GM19043 (cell line): ENCODE results near the gene WHAMM.
"Not testable (repeated sequence)": the region's sequence is repeated elsewhere in the genome, so short reads cannot be mapped to it uniquely, and the experiment has no call there.

Experiments
- ATAC-seq: cut with Tn5 transposase; IDR thresholded peaks from one replicate; pipeline ENCODE4 v1.9.1; 2021; ENCODE audit warnings: low read depth; ENCODE audit not compliant: unreplicated experiment

Gene WHAMM

DNA sequence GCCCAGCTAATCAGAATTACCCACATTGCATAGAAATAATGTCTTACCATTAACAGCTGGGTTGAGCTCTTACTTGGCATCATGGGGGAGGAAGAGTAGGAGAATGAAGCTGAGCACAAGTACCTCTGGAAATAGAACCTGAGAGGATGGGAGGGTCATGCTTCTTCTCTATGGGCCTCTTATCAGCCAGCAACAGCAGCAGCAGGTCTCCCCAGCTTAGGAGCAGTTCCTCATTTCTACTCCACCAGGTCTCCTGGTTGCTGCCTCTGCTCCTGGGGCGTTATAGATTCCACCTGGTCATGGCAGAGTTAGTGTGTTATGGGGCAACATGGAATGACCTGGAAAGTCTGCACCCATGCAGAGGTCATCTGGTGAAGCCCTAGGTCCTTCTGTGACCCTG lies 6.9 kb upstream of the WHAMM start:
- no peak for ATAC-seq

DNA sequence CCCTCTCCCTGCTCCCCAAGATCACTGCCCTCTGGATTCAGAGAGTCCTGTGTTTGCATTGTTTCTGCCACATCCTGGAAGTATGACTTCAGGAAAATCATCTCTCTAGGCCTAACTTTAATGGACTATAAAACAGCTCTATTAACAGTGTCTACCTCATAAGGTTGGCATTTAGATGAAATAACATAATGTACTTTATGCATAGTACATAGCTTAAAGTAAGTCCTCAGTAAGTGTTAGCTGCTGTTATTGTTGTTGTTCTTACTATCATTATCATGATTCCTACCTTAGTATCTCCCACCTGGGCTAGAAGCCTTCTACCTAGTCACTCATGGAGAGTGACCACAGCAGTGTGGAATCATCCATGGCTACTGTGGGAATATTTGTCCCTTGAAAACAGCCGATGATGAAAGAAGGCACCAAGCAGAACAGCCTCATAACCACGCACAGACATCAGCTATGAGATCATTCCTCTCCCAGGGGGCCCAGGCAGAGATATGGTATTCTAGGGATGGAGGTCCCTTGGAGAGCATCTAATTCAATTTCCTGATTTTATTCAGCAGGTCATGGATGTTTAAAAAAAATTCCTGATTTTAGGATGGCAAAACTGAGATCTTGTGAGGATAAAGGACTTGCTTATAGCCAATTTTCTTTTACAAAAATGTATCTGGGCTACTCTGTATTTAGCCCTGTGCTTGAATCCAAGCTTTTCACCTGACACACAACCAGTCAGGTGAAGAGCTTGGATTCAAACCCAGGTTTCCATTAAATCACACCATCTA lies 5.4 kb upstream of the WHAMM start:
- ATAC-seq = no peak

DNA sequence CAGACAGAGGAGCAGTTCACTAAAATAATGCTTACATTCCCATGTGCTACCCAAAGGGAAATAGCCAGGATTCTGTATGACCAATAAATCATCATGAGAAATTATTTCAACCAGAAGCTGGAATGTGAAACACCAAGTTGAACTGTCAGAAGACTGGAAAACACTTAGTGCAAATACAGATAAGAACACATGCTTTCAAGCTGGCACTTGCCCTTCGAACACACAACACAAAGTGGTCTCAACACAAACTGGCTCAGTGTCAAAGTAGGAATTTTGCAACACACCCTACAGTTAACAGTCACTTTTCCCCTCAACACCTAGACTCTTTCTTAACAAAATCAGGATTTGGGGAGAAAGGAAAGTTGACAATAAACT lies 4.9 kb upstream of the WHAMM start:
- no peak for ATAC-seq

DNA sequence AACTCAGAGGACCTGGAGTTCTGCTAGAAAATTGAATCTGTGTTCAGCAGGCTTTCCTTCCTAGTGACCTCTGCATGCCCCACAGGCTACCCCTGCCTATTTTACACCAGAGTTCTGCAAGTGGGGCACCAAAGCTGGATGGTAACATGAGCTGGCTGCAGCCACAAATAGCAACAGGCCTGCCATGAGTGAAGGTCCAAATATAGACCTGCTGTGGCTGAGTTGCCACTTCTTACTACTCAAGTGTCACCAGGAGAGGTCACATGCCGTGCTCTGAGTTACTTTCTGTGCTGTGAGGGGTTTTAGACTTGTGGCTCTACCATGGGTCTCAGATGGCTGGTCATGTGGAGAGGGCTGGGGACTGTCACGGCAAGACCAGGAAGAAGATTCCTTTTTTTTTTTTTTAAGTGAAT lies 3.4 kb upstream of the WHAMM start, which contains the start of gene FSD2:
Gene FSD2, minus strand, starts transcription at position 76 of the 413 bp plus-strand sequence. CDS start 18,679 bp downstream, outside the sequence.
- ATAC-seq = peak; percentile 56

DNA sequence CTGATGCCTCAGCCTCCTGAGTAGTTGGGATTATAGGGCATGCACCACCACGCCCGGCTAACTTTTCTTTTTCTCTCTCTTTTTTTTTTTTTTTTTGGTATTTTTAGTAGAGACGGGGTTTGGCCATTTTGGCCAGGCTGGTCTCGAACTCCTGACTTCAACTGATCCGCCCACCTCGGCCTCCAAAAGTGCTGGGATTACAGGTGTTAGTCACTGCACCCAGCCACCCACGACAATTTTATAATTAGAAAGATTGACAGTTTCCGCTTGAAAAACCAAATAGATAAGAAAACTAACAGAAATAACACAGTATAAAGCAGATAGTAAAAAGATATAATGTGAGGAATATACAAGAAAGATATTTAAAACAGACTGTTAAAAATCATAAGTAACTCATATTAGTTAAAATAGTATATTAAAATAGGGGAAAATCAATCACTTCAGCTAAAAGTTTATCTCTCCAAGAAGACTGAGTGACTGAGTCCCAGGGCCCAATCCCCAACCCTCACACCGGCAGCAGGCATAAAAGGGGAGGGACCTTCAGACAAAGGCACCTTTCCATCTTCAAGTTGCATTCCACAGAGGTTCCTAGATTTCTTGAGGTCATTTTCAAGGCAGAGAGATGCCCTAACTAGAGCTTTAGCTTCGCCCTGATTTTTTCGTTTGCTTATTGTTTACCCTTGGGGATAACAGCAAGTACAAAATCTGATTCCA lies 1.4 kb upstream of the WHAMM start:
- no peak for ATAC-seq

DNA sequence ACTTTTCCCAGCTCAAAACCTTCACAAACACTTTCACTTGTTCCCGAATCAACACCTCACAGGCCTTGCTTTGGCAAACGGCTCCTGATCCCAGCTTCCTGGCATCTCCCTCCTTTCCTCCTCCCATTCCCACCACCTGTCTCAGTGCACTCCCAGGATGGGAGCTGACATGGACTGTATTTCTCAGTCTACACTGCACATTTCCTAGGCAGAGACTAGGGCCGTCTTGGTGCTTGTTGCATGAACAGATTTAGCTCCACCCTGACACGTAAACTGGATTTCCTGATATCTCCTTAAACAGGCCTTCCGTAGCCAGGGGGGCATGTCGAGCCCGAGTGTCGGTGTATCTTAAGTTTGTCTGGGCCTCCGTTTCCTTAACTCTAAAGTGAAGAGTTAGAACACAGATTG lies 790 bp upstream of the WHAMM start:
- ATAC-seq = no peak

DNA sequence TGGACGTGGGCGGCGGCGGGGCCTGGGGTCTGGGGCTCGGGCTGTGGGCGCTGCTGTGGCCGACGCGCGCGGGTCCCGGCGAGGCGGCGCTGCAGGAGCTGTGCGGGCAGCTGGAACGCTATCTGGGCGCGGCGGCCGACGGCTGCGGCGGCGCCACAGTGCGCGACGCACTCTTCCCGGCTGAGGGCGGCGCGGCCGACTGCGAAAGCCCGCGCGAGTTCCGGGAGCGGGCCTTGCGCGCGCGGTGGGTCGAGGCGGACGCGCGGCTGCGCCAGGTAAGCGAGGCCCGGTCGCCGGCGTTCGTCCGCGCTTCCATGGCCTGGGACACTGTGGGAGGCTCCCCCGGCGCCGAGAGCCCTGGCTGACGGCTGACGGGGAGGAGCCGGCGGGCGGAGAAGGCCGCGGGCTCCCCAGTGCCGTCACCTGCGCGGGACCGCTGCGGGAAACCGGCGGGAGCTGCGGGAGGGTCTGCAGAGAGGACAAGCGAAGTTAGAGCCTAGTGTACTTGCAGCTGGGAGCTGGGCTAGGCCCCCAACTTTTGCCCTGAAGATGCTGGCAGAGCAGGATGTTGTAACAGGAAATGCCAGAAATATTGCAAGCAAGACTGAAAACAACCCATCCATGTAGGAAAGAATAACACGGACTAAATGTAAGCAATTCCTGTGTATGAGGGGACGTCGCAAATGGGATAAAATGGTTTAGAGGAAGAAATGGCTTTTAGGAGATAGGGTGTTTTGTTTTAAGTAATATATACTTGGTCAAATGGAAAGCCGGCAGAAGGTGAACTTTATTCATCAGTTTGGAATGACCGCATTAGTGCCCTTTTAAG lies 847 bp downstream of the WHAMM start:
- ATAC-seq = peak; percentile 8

DNA sequence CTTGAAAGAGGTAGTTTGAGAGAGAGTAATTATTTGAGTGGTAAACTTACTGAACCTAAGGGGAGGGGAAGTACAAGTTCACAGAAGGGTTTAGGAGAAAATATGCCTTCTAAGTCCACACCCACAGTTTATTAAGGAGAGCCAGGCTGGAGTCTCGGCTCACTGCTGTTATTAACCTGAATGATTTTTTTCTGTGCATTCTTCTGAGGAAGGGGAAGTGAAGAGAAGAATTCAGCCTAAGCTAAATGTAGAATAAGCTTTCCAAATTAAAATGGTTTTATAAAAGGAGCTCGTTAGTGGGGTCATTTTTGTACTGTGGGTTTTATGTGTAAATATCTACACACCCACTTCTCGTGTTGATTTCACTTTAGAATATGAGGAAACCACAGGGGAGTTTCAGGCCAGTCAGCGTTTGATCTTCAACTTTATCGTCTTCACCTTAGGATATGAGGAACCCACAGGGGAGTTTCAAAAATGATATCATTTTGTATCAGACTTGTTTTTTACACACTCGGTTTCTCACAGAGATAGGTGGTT lies 1.5 kb downstream of the WHAMM start:
- no peak for ATAC-seq

DNA sequence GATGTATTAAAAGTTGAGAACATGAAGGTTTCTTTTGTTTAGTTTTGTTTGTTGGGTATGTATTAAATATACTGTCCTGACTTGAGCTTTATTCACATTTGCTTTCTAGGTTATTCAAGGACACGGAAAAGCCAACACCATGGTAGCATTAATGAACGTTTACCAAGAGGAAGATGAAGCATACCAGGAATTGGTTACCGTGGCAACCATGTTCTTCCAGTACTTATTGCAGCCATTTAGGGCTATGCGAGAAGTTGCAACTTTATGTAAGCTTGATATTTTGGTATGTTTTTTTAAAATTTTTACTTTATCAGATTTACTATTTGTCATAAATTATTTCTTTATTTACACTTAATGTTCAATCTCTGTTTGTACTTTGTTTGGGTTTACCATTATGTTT lies 3.6 kb downstream of the WHAMM start:
- no peak for ATAC-seq

DNA sequence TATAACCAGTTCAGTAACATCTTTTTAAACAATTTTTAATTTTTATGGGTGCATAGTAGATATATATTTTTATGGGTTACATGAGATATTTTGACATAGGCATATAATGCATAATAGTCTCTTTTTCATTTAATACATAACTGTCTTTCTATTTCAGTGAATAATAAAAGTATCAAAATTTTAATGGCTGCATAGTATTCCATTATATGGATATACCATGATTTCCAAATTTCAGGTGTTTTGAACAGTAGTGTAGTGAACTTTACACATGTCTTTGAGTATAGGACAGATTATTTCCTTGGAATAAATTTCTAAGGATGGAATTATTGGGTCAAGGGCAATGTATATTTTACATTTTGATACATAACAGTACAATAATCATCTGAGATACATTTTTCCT lies 10.7 kb downstream of the WHAMM start:
- no peak for ATAC-seq

DNA sequence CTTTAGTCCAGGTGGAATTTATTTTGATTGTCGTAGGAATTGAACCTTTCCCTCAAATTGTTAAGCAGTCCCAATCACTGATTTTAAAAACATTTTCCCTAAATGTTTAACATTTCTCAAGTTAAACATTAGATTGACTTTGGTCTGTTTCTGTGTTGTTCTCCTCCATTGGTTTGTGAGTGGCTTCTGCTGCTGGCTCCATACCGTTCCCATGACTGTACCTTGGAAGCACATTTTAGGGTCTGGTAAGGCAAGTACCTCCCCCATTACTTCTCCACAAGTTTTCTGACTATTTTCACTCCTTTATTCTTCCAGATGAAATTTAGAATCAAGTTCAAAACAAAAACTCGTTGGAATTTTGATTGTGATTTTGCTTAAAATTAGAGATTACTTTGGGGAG lies 12.0 kb downstream of the WHAMM start:
- ATAC-seq = not testable (repeated sequence)

DNA sequence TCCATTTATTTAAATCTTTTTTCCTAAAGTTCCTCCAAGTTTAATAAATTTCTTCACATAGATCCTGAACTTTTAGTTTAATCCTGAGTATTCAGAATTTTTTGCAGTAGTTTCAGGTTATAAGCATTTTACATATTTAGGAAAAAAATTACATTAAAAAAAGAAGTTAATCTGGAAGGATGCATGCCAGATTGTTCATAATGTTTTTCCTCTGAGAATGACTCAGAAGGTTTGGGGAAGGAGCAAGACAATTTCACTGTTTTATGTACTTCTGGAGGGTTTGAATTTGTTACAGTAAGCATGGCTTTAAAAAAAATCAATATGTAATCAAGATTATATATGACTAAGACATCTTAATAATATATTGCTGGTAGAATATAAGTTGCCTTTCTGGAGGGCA lies 12.4 kb downstream of the WHAMM start:
- ATAC-seq = not testable (repeated sequence)

DNA sequence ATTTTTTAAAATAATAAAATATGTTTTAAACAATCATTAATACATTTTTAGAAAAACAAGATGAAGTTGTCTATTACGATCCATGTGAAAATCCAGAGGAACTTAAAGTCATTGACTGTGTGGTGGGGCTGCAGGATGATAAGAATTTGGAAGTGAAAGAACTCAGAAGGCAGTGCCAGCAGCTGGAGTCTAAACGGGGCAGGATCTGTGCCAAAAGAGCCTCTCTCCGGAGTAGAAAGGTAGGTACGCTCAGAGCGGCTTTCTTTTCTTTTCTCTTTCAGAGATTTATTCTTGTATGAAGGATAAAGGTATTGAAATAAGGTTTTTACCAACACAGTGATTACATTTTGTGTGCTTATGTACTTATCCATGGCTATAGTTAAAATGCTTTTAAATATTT lies 13.6 kb downstream of the WHAMM start:
- no peak for ATAC-seq

DNA sequence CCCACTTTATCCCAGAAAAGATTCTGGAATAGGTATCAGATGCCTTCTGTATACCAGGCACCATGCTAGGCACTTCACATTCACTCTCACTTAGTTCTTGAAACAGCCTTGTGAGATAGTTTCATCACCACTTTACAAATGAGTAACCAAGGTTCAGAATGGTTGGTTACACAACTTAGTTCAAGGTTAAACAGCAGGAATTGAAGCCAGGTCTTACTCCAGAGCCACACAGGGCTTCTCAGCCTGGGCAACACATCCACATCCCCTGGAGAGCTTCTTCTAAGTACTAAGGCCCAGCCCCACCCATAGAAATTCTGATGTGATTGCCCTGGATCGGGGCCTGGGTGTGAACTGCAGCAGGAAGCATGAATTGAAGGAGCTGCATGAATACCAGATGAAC lies 18.6 kb downstream of the WHAMM start:
- no peak for ATAC-seq

DNA sequence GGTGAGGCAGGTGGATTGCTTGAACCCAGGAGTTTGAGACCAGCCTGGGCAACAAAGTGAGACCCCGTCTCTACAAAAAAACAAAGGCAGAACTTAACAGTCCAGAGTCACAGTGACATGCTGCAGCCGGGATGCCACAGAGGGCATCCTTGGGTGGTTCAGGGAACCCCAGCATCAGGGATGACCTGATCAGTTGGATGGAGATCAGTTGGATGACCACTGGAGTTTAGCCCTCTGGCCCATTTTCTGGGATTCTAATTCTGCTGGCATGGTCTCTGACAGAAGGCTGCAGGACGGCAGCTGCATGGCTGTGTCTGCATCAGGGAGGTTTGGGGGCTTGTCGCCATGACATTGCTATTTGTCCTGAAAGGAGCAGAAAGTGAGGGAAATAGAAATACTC lies 19.8 kb downstream of the WHAMM start:
- ATAC-seq = no peak

DNA sequence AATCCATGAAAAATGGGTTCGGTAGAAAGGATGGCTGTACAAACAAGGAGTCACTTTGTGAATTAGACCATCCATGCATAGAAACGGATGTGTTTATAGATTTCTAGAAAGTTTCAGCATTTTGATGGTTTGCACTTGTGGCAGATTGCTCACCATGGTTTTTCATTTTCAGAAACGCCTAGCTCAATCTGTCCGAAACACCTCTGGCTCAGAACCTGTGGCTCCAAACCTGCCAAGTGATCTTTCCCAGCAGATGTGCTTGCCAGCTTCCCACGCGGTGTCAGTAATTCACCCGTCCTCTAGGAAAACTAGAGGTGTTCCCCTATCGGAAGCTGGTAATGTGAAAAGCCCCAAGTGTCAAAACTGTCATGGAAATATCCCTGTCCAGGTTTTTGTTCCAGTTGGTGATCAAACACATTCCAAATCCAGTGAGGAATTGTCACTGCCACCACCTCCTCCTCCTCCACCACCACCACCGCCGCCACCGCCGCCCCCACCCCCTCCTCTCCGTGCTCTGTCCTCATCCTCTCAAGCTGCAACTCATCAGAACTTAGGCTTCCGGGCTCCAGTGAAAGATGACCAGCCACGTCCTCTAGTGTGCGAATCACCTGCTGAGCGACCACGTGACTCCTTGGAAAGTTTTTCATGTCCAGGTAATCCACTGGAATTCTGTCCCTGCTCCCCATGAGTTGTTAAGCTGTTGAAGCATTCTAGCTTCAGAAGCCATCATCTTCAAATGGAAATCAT lies 21.2 kb downstream of the WHAMM start:
- ATAC-seq = no peak

DNA sequence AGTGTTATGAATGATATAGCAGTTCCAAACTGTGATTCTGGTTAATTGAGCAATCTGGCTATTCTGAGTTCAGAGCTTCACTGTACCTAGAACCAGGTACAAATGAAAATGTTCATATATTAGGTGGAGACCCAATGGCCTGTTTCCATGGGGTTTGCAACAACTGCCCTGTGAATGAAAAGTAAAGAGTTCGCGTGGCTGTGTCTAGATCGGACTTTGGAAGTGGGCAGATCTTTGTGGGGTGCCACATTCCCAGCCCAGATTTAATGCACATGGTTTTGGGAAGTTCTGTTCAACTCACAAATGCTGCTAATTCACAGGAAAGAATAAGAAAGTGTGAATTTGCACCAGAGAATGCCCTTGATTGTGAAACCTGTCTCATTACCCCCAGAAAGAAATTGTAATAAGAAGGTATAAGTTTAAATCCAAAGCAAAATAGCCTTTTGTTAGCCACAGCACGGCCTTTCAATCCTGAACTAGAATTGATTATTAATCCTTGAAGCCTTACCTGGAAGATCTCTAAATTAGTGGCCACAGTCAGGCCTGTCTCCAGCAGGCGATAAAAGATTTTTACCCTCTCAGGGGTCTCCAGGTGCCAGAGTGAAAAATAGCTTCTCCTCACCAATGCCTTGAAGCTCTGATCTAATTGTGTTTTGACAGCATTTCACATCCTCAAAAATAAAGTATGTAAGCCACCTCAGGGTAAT lies 22.6 kb downstream of the WHAMM start:
- no peak for ATAC-seq

DNA sequence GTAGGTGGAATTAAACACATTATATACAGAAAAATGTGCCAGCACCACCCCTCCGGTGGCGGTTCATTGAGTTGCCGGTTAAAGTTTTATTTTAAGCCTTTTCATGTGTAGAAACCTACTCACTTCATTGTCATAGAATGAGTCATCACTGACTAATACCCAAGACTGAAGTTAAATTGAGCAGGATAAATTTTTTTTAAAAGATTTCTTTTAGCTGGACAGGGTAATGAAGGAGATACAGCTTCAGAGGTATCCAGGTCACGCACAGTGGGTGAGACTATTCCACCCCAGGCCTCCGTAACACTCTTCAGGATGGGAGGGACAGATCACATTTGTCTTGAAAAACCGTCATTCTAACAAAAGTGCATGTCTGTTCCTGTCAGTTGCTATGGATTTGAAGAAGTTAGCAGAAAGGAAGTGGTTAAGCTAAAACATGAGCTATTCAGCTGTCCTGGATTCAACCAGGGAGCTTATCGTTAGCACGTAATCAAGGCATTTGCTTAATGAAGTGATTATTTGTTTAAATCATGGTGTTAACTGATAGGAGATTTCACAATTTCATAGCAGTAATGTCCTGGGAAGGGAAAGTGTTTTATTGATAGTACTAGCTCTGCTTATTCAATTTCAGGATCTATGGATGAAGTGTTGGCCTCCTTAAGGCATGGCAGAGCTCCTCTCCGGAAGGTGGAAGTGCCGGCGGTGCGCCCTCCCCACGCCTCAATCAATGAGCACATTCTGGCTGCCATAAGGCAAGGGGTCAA lies 23.4 kb downstream of the WHAMM start:
- ATAC-seq = peak; percentile 85

DNA sequence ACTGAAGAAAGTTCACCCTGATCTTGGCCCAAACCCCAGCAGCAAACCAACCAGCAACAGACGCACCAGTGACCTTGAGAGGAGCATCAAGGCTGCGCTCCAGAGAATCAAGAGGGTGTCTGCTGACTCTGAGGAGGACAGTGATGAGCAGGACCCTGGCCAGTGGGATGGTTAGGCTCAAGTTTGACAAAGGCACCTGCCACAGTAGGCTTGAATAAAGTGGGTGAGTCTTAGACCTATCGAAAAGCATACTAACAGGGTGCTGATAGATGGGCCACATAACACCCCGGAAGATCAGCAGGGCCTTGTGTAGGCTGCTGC lies 23.9 kb downstream of the WHAMM start:
- ATAC-seq = no peak
